HEK293 (cell line): ENCODE measurements around the gene PRKG1.

Source experiments
- CTCF ChIA-PET: fragments of 350-600 bp; formaldehyde crosslinking; extraction: SDS; loops from one replicate; lab custom pipeline; 2021; ENCODE audit warnings: antibody characterized with exemption; lab: Yijun Ruan, JAX
- POLR2A ChIA-PET: fragments of 300-600 bp; formaldehyde crosslinking; extraction: SDS; loops from one replicate; lab custom pipeline; 2020; ENCODE audit warnings: antibody characterized with exemption, inconsistent platforms; lab: Yijun Ruan, JAX
- H3K27ac ChIP-seq: fragments of 200-500 bp; sonication (Bioruptor generic); 2 replicates; pipeline ENCODE4 v1.5.1; 2014; ENCODE audit warnings: low read depth, low read length, control low read depth, inconsistent platforms; ENCODE audit errors: extremely low read depth
- H3K36me3 ChIP-seq, 2 experiments: fragments of 200-500 bp in 1 of 2; sonication (Bioruptor generic) in 1 of 2; 1 replicate in 1 of 2; 2 replicates in 1 of 2; pipeline ENCODE4 v1.5.1; 2014 to 2017; ENCODE audit warnings: inconsistent platforms in 2 of 2, low read length in 2 of 2; ENCODE audit not compliant: control insufficient read depth in 2 of 2, insufficient read depth in 1 of 2
- H3K4me1 ChIP-seq: fragments of 200-500 bp; sonication (Bioruptor generic); 2 replicates; pipeline ENCODE4 v1.5.1; 2014; ENCODE audit warnings: mild to moderate bottlenecking, low read length, inconsistent platforms; ENCODE audit not compliant: control insufficient read depth, insufficient read depth
- H3K4me3 ChIP-seq: 2 replicates; pipeline ENCODE4 v1.5.1; 2011; ENCODE audit warnings: low read depth, mild to moderate bottlenecking, control low read depth, low read length, moderate library complexity
- H3K9me3 ChIP-seq: fragments of 200-500 bp; sonication (Bioruptor generic); 2 replicates; pipeline ENCODE4 v1.5.1; 2014; ENCODE audit warnings: low read depth, low read length, inconsistent platforms; ENCODE audit not compliant: control insufficient read depth, insufficient read depth
- BCL11B ChIP-seq: fragments of 450-650 bp; formaldehyde crosslinking; IDR thresholded peaks from 2 replicates; pipeline ENCODE4 v1.5.1; 2016; ENCODE audit warnings: low read depth, missing biosample characterization, missing genetic modification characterization
- FEZF1 ChIP-seq: fragments of 450-650 bp; formaldehyde crosslinking; IDR thresholded peaks from 2 replicates; pipeline ENCODE4 v1.5.1; 2016; ENCODE audit warnings: missing biosample characterization, missing genetic modification characterization
- HOXA7 ChIP-seq: sonication (generic); formaldehyde crosslinking; IDR thresholded peaks from 2 replicates; pipeline ENCODE4 v1.8.1; 2022; ENCODE audit warnings: missing genetic modification reagents, borderline replicate concordance
- TRIM28 ChIP-seq: IDR thresholded peaks from 2 replicates; pipeline ENCODE4 v1.6.1; 2011; ENCODE audit warnings: low read length, control low read depth, borderline replicate concordance
- WT1 ChIP-seq: fragments of 450-650 bp; formaldehyde crosslinking; IDR thresholded peaks from 2 replicates; pipeline ENCODE4 v1.5.1; 2016; ENCODE audit warnings: missing biosample characterization, missing genetic modification characterization
- ZBTB17 ChIP-seq: fragments of 450-650 bp; formaldehyde crosslinking; IDR thresholded peaks from 2 replicates; pipeline ENCODE4 v1.5.1; 2016; ENCODE audit warnings: missing biosample characterization, missing genetic modification characterization
- ZNF133 ChIP-seq: fragments of 450-650 bp; formaldehyde crosslinking; IDR thresholded peaks from 2 replicates; pipeline ENCODE4 v1.5.1; 2016; ENCODE audit warnings: missing biosample characterization, missing genetic modification characterization
- ZNF19 ChIP-seq: fragments of 450-650 bp; formaldehyde crosslinking; IDR thresholded peaks from 2 replicates; pipeline ENCODE4; 2016; ENCODE audit warnings: missing biosample characterization, missing genetic modification characterization, low read depth
- ZNF2 ChIP-seq: fragments of 450-650 bp; formaldehyde crosslinking; IDR thresholded peaks from 2 replicates; pipeline ENCODE4 v1.5.1; 2016; ENCODE audit warnings: missing biosample characterization, missing genetic modification characterization
- ZNF324 ChIP-seq: fragments of 450-650 bp; formaldehyde crosslinking; IDR thresholded peaks from 2 replicates; pipeline ENCODE4 v1.5.1; 2016; ENCODE audit warnings: missing biosample characterization, missing genetic modification characterization
- ZNF433 ChIP-seq: fragments of 450-650 bp; formaldehyde crosslinking; IDR thresholded peaks from 2 replicates; pipeline ENCODE4 v1.5.1; 2016; ENCODE audit warnings: missing biosample characterization, missing genetic modification characterization, low read depth
- ZNF626 ChIP-seq: fragments of 450-650 bp; sonication (Bioruptor Pico); formaldehyde crosslinking; IDR thresholded peaks from 2 replicates; pipeline ENCODE4 v1.5.1; 2018; ENCODE audit warnings: missing biosample characterization, missing genetic modification characterization, inconsistent platforms
- ZNF654 ChIP-seq: fragments of 450-650 bp; formaldehyde crosslinking; IDR thresholded peaks from 2 replicates; pipeline ENCODE4 v1.5.1; 2016; ENCODE audit warnings: low read depth, missing biosample characterization, missing genetic modification characterization
- ZSCAN30 ChIP-seq: fragments of 450-650 bp; IDR thresholded peaks from 2 replicates; pipeline ENCODE4 v1.5.1; 2018; ENCODE audit warnings: missing biosample characterization, mild to moderate bottlenecking, missing genetic modification characterization, moderate library complexity
- ZXDB ChIP-seq: fragments of 450-650 bp; formaldehyde crosslinking; IDR thresholded peaks from 2 replicates; pipeline ENCODE4 v1.5.1; 2016; ENCODE audit warnings: missing biosample characterization, missing genetic modification characterization
- TF ChIP-seq, protein P1 (sequence below): fragments of 450-650 bp; formaldehyde crosslinking; IDR thresholded peaks from 2 replicates; pipeline ENCODE4 v1.5.1; 2016; ENCODE audit warnings: missing biosample characterization, missing genetic modification characterization
- TF ChIP-seq, protein P2 (sequence below): fragments of 450-650 bp; formaldehyde crosslinking; IDR thresholded peaks from 2 replicates; pipeline ENCODE4 v1.5.1; 2016; ENCODE audit warnings: missing biosample characterization, missing genetic modification characterization
- TF ChIP-seq, protein P3 (sequence below): fragments of 450-650 bp; formaldehyde crosslinking; IDR thresholded peaks from 2 replicates; pipeline ENCODE4 v1.5.1; 2017; ENCODE audit warnings: missing biosample characterization, missing genetic modification characterization
- TF ChIP-seq, protein P4 (sequence below): fragments of 450-650 bp; formaldehyde crosslinking; IDR thresholded peaks from 2 replicates; pipeline ENCODE4 v1.5.1; 2017; ENCODE audit warnings: missing biosample characterization, mild to moderate bottlenecking, missing genetic modification characterization, moderate library complexity
- TF ChIP-seq, protein P5 (sequence below): fragments of 450-650 bp; IDR thresholded peaks from 2 replicates; pipeline ENCODE4 v1.5.1; 2018; ENCODE audit warnings: missing biosample characterization, missing genetic modification characterization
- TF ChIP-seq, protein P6 (sequence below): fragments of 450-650 bp; formaldehyde crosslinking; IDR thresholded peaks from 2 replicates; pipeline ENCODE4 v1.5.1; 2016; ENCODE audit warnings: missing biosample characterization, missing genetic modification characterization

The PRKG1 gene

DNA sequence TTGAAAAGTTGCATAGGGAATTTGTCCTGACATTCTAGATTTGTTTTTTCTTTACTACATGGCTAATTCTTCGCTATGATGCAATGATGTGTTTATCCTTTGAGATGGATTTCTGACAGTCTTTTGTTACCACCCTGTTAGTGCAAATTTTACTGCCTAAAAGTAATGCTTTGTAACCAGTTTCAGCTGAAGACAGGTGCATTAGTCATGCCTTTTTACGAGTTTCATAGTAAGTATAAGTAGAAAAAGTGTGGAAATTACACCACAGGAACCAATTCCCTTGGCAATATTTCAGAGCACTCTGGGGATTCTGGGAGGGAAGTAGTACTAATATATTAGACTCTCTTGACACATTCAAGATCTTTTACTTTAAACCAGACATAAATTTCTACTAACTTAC lies 982.0 kb downstream of the PRKG1 start:
- Histone ChIP-seq H3K27ac (no peak overlapping the region), H3K9me3 (no peaks in the 10 kb centered on the region), H3K36me3 (no peaks in the 10 kb centered on the region), H3K4me3 (no peak overlapping the region), H3K4me1 (0 out of 2 replicates have a peak, but pooled peaks cover 2% of the 10 kb centered on the region)
- CTCF ChIA-PET: no interaction called here
- POLR2A ChIA-PET: no interaction called here
- peak; percentile 68; the same call in 1 of the 2 replicates for TF ChIP-seq ZNF2 (tag by site-specific recombination)
- peak; percentile 80 for TF ChIP-seq ZNF324
- peak; percentile 90 for TF ChIP-seq BCL11B
- peak; percentile 95 for TF ChIP-seq FEZF1 (tag by site-specific recombination)
- no peak for TF ChIP-seq HOXA7
- TF ChIP-seq ZNF133 (tag by site-specific recombination): no peak
- TF ChIP-seq ZSCAN30: peak; percentile 95
- TF ChIP-seq, protein P1, sequence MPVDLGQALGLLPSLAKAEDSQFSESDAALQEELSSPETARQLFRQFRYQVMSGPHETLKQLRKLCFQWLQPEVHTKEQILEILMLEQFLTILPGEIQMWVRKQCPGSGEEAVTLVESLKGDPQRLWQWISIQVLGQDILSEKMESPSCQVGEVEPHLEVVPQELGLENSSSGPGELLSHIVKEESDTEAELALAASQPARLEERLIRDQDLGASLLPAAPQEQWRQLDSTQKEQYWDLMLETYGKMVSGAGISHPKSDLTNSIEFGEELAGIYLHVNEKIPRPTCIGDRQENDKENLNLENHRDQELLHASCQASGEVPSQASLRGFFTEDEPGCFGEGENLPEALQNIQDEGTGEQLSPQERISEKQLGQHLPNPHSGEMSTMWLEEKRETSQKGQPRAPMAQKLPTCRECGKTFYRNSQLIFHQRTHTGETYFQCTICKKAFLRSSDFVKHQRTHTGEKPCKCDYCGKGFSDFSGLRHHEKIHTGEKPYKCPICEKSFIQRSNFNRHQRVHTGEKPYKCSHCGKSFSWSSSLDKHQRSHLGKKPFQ (tag by site-specific recombination): peak; percentile 74; the same call in 1 of the 2 replicates
- peak; percentile 76; the same call in 1 of the 2 replicates for TF ChIP-seq TRIM28
- TF ChIP-seq ZNF654: 0 out of 2 replicates have a peak, but pooled peaks have one; percentile 2
- TF ChIP-seq ZNF626: peak; percentile 29; the same call in 1 of the 2 replicates
- TF ChIP-seq, protein P2, sequence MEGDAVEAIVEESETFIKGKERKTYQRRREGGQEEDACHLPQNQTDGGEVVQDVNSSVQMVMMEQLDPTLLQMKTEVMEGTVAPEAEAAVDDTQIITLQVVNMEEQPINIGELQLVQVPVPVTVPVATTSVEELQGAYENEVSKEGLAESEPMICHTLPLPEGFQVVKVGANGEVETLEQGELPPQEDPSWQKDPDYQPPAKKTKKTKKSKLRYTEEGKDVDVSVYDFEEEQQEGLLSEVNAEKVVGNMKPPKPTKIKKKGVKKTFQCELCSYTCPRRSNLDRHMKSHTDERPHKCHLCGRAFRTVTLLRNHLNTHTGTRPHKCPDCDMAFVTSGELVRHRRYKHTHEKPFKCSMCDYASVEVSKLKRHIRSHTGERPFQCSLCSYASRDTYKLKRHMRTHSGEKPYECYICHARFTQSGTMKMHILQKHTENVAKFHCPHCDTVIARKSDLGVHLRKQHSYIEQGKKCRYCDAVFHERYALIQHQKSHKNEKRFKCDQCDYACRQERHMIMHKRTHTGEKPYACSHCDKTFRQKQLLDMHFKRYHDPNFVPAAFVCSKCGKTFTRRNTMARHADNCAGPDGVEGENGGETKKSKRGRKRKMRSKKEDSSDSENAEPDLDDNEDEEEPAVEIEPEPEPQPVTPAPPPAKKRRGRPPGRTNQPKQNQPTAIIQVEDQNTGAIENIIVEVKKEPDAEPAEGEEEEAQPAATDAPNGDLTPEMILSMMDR (tag by site-specific recombination): no peak
- TF ChIP-seq, protein P3, sequence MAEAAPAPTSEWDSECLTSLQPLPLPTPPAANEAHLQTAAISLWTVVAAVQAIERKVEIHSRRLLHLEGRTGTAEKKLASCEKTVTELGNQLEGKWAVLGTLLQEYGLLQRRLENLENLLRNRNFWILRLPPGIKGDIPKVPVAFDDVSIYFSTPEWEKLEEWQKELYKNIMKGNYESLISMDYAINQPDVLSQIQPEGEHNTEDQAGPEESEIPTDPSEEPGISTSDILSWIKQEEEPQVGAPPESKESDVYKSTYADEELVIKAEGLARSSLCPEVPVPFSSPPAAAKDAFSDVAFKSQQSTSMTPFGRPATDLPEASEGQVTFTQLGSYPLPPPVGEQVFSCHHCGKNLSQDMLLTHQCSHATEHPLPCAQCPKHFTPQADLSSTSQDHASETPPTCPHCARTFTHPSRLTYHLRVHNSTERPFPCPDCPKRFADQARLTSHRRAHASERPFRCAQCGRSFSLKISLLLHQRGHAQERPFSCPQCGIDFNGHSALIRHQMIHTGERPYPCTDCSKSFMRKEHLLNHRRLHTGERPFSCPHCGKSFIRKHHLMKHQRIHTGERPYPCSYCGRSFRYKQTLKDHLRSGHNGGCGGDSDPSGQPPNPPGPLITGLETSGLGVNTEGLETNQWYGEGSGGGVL: peak; percentile 77
- TF ChIP-seq ZNF433 (tag by site-specific recombination): no peak
- TF ChIP-seq ZXDB (tag by site-specific recombination): peak; percentile 81
- 0 out of 2 replicates have a peak, but pooled peaks have one; percentile 53 for TF ChIP-seq ZNF19
- TF ChIP-seq, protein P4, sequence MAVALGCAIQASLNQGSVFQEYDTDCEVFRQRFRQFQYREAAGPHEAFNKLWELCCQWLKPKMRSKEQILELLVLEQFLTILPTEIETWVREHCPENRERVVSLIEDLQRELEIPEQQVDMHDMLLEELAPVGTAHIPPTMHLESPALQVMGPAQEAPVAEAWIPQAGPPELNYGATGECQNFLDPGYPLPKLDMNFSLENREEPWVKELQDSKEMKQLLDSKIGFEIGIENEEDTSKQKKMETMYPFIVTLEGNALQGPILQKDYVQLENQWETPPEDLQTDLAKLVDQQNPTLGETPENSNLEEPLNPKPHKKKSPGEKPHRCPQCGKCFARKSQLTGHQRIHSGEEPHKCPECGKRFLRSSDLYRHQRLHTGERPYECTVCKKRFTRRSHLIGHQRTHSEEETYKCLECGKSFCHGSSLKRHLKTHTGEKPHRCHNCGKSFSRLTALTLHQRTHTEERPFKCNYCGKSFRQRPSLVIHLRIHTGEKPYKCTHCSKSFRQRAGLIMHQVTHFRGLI: 0 out of 2 replicates have a peak, but pooled peaks have one; percentile 35
- TF ChIP-seq, protein P5, sequence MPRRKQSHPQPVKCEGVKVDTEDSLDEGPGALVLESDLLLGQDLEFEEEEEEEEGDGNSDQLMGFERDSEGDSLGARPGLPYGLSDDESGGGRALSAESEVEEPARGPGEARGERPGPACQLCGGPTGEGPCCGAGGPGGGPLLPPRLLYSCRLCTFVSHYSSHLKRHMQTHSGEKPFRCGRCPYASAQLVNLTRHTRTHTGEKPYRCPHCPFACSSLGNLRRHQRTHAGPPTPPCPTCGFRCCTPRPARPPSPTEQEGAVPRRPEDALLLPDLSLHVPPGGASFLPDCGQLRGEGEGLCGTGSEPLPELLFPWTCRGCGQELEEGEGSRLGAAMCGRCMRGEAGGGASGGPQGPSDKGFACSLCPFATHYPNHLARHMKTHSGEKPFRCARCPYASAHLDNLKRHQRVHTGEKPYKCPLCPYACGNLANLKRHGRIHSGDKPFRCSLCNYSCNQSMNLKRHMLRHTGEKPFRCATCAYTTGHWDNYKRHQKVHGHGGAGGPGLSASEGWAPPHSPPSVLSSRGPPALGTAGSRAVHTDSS: 0 out of 2 replicates have a peak, but pooled peaks have one; percentile 21
- peak; percentile 45; the same call in 1 of the 2 replicates for TF ChIP-seq ZBTB17 (tag by site-specific recombination)
- peak; percentile 72 for TF ChIP-seq WT1 (tag by site-specific recombination)
- TF ChIP-seq, protein P6, sequence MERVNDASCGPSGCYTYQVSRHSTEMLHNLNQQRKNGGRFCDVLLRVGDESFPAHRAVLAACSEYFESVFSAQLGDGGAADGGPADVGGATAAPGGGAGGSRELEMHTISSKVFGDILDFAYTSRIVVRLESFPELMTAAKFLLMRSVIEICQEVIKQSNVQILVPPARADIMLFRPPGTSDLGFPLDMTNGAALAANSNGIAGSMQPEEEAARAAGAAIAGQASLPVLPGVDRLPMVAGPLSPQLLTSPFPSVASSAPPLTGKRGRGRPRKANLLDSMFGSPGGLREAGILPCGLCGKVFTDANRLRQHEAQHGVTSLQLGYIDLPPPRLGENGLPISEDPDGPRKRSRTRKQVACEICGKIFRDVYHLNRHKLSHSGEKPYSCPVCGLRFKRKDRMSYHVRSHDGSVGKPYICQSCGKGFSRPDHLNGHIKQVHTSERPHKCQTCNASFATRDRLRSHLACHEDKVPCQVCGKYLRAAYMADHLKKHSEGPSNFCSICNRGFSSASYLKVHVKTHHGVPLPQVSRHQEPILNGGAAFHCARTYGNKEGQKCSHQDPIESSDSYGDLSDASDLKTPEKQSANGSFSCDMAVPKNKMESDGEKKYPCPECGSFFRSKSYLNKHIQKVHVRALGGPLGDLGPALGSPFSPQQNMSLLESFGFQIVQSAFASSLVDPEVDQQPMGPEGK: no peak; the same call in 1 of the 2 replicates
